Skeletal muscle tissue (tissue), 1 donor: ENCODE measurements around the gene CPSF4L. TPM values are rescaled to one million over a fixed set of nuclear protein-coding genes. Genes with fewer than 3 reads are reported as not detected.

Source experiments
- total RNA-seq: library from RNA; depleted of rRNA; stranded (reverse); fragments of >200 nt; gene quantifications from one replicate; pipeline ENCODE4 v1.2.3, GENCODE V29; 2014

Gene CPSF4L
- total RNA-seq, 1 donor from 2014 or later, result not detected

Other genes with a start within 250 kb of the CPSF4L start
- 13.0 TPM for gene SLC39A11, start 169.2 kb downstream of the CPSF4L start, total RNA-seq
- gene SSTR2, start 96.9 kb downstream of the CPSF4L start, total RNA-seq, result 1.6 TPM
- gene COG1, start 68.8 kb downstream of the CPSF4L start, total RNA-seq, result 18.3 TPM
- gene CDC42EP4, start 50.1 kb upstream of the CPSF4L start, total RNA-seq, result 18.8 TPM